IPS DF 4.7 (cell line): ENCODE data around the gene FGGY.
A peak's percentile ranks its signal among the peaks of the same experiment; 100 is the strongest.

ENCODE experiments used
- DNase-seq: peaks from one replicate; pipeline ENCODE4 v3.0.0-alpha.2; 2013; ENCODE audit warnings: low spot score; ENCODE audit errors: extremely low read depth

Gene FGGY

DNA sequence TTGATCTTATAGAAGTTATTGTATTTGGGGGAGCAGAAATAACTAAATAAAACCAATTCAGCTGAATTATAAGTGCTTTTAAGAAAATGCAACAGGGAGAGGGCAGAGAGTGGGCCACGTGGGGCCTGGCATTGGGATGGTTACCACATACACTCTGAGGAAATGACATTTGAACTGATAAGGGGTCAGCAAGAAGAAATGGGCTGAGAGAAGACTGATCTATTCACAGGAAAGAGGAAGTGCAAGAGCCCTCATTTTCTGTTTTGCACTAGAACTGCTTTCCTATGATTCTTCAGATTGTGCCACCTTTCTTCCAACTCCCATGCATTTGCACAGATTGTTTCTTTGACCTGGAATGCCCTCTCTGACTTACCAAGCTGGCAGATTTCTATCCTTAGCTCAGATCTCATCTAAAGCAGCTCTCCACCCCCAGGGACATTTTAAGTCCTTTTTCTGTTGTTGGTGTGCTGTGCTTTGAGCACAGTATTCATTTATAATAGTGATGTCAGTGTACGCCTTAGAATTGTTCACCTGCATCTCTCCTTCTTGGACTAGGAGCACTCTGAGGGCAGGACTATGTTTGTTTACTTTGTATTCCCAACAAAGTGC is 115.9 kb downstream of the FGGY start:
- DNase-seq, result no peak

DNA sequence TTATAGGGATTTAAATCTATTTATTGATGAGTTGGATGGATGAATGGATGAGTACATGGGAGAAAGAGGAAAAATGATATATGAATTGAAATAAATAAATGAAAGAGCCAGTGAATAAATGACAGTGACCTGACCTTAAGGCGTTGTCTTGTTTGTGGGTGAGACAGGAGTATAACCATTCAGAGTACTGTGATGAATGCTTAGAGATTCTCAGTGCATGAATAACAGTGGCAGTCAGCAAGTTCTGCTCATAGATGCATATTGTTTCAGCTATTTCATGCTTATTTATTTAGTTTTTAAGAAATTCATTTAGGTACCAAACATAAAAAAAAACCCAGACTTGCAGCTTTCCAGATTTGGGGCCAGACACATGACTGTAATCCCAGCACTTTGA is 116.4 kb downstream of the FGGY start:
- no peak for DNase-seq

DNA sequence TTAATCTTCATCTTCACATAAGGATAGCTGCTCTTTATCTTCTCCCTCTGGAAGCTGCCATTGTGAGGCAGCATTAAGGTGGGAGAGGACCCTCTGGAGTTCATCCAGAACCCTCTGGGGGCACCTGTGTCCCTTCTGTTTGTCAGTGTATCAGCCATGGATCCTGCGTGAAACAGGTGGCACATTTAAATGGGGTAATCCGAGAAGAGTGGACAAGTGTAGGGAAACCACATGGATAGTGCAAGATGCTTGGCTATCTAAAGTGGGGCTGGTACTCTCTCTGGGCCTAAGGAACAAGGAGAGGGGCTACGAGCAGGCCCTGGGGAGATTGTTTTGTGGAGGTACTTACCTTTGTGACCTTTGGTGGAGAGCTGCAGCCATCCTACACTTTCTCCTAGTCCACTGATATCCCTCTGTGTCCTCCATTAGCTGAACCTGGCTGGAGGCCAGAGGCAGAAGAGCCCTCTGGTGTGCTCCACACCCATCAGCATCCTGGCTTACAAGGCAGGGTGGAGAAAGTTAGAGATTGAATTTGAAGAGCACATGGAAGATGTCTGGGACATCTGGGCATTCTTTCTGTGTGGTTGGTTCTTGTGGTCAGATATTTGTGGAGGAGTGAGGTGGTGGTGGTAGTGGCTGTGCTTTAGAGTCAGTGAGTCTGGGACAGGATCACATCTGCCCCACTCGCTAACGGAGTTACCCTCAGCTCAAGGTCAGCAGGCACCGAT is 117.7 kb downstream of the FGGY start:
- DNase-seq, result no peak

DNA sequence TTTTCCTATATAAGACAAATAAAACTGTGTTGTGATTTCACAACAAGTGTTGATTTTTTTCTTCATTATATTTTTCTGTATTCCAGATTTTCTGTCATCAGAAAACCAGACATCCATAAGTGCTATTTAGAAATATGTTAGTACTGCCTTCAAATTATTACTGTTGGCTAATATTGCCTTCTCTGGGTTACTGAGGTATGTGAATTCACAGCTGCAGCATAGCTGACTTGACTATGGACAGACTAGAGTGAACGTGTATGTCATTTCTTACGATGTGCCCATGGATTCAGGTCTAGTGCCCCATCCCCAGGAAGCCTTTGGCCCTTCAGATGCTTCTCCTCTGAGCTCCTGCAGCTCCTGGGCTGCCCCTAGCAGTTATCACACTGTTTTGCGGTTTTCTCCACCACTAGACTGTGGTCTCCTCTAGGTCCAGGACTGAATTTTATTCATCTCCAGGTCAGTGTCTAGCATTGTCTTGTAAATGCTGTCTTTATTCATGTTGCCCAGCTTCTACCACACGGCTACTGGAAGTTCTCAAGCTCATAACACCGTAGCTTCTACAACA is 118.5 kb downstream of the FGGY start:
- no peak for DNase-seq

DNA sequence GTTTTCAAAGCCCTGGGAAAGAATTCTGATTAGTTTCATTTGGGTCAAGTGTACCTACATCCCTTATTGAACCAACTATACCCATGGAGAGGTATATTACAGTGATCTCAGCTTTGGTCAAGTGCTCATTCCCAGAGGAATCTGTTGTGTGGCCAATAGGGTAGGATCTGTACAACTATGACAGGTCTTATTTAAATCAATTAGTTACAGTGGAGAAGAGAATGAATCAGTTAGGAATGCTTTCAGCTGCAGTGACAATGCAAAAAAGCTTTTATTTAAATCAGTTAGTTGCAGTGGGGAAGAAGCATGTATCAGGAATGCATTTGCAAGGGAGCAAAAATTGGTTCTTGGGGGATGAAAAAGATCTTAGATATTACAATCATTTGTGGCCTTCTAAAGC is 119.0 kb downstream of the FGGY start:
- no peak for DNase-seq

DNA sequence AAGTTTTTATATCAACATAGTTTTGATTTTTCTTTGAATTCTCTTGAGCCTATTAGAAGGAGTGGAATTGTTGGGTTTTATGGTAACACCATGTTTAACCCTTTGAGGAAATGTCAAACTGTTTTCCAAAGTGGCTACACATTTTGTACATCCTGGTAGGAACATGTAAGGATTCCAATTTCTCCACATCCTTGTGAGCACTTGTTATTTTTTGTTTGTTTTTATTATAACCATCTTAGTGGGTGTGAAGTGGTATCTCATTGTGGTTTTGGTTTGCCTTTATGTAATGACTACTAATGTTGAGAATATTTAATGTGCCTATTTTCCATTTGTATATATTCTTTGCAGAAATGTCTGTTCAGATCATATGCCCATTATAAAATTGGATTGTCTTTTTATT is 120.5 kb downstream of the FGGY start:
- no peak for DNase-seq

DNA sequence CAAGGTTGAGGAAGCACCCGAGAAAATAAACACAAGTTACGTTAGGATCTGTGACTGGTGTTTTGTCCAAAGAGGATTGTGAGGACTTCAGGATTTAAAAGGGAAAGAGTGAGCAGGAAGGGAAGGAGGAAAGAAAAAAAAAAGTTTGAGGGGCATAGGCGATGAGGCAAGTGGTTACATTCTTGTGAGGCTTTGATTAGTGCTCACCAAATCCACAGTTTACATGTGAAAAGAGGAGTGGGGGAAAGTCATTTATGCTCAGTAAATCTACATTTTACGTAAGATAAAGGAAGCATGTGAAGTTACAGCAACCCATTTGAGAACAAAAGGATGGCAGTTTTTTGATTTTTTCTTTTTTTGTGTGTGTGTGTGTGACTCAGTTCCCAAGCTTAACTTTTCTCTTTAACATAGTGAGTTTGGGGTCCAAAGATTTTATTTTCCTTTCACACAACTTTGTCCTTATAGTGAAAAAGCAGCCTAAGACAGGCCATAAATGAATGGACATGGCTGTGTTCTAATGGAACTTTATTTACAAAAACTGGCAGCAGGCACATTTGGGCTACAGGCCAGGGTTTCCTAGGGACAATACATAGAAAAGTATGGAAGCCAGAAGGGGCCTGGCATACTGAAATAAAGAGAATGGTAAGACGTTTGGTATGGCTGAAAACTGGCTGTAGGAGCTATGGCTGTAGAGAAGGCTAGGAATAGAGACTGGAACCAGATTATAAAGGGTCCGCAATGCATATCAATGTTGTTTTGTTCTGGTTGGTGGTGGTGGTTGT is 121.7 kb downstream of the FGGY start:
- peak; percentile 16 for DNase-seq

DNA sequence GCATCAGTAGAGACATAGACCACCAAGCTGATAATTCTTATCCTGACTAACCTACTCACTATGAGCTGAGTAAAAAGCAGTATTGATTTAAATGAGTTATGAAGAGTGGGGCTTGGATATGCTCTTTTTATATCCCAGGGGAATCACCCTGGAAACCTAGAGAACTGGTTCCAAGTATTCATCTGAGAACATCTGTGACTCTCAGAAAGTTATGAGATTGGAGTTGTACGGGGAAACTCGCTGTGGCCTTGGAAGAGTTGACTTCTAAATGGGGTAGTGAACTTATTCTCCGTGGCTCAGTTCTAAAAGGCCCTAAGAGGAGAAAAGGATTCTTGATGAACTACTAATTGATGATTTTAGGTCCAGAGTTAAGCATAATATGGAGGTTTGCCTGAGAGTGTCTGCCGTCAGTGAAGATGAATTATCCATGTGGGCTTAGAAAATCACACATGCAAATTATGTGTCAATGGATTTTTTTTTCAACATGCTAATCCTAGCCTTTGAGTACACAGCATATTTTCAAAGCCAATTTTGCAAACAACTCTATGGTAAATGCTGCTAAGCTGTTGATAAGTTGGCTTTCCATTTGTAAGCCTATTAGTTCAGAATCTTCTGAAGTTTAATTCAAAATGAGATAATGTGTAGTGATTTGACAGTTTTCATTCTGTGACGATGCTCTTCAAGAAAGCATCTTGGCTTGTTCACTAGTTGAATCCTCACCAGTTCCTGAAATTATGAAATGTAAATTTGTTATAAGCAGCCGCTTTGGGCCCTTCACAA is 122.7 kb downstream of the FGGY start:
- no peak for DNase-seq

DNA sequence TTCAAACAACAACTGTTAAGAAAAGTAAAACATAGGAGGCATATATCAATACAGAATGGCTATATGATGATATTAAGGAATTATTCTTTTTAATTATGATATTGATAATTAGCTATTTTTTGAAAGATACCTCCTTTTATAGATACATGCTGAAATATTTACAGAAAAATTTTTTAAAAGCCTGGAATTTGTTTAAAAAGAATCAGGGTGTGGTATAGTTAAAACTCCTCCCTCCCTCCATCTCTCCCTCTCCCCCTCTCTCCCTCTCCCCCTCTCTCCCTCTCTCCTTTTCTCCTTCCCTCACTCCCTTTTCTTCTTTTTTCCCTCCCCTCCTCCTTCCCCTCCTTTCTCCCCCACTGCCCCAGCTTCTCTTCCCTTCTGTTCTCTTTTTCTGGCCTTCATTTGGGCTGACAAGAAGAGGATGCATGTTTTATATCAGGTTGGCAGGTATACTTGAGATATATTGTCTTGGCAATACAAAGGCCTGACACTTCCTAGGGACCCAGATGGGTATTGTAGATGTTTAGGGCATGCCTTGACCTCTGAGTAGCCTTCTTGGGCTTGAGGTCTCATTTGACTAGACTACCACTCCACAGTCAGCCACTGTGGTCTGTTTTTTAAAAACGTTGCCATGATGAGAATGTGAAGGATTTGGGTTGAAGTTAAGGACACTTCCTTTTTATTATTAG is 124.5 kb downstream of the FGGY start:
- no peak for DNase-seq

DNA sequence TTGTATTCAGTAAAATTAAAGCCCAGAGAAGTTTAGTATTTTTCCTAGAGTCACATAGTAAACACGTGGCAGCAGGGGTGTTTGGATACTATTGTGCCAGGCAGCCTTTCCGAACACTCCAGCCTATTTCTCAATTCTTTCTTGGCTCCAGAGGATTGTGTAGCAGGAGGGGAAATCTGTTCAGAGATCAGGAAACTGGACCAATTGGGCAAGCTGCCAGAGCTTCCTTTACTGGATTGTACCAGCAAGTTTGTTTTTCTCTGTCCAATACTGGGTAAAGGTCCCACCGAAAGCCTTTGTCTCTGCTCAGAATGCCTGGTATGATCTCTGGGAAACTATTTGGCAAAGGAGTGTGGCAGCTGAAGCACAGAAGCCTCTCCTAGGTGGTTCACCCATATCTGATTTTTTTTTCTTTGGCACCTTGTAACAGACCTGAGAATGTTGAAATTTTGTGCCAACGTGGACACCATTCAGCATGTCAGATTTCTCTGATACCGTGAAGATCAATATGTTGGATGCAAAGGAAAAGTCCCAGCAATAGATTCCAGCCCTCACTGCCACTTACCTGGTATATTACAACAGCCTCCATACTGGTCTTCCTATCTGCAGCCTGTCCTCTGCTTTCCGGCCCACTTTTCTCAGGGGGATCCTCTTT is 126.2 kb downstream of the FGGY start:
- DNase-seq, result no peak

DNA sequence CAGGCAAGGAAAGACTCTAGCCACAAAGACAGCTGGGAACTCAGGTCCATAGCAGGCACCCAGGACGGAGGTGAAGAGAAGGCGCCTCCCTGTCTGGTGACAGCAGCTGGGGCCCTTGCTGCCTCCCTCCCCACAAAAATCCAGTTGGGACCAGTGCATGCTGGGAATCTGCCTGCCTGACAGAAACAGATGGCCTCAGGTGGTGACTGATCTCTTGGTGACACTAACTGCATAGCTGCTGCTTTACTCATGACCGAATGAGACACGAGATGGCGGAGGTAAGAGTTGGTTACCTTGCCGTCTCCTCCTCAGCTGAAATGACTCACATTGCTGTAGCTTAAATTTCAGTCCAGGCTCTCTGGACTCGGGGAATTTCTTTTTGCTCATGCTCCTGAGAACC is 130.3 kb downstream of the FGGY start:
- DNase-seq, result no peak

DNA sequence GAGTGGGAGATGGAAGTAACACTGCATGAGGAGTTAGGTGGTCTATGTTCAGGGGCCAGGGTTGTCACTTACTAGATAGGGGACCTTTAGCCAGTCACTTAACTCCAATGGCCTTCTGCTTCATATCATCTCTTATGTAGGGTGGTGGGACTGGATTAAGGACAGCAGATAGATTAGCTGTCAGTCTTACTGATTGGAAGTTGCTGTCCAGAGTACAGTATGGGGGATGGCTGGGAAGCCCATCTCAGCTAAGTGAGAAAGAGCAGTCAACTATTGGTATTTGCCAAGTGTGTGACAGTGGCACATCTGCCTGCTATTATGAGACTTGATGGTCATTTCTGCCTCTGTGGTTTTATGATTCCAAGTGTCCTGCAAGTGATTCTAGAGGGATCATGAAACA is 130.9 kb downstream of the FGGY start:
- no peak for DNase-seq

DNA sequence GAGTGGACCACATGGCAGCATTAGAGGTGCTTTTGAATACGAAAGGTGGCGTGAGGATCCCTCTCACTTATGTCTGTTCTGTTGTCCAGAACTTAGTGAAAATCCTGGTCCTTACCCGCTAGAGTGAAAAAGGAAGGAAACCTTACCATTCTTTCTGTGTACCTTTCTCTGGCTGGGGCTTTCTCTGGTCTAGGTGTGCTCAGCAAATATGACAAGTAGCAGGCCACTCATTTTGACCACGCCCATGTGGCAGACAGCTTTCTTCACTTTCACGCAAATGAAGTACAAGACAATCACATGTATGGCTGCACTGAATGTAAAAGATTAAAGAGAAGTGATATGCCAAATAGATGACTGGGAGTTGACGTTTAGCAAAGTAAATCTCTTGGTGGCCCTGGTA is 131.9 kb downstream of the FGGY start:
- DNase-seq, result no peak

DNA sequence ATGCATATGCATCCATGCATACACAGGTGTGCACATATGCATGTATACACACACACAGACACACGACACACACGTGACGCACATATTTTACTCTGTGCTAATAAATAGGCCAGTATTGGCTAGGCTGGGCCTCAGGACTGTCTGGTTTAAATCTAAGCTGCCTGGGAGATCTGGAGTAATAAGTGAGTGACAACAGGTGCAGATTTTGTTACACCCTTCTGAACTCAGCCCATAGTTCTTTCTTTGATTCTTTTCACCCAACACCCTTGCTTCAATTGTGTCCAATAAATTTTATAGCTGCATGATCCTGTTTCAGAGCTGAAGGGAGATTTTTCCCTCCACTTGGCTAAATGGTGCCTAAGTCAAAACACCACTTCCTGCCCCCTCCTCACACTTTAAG is 132.8 kb downstream of the FGGY start:
- no peak for DNase-seq

DNA sequence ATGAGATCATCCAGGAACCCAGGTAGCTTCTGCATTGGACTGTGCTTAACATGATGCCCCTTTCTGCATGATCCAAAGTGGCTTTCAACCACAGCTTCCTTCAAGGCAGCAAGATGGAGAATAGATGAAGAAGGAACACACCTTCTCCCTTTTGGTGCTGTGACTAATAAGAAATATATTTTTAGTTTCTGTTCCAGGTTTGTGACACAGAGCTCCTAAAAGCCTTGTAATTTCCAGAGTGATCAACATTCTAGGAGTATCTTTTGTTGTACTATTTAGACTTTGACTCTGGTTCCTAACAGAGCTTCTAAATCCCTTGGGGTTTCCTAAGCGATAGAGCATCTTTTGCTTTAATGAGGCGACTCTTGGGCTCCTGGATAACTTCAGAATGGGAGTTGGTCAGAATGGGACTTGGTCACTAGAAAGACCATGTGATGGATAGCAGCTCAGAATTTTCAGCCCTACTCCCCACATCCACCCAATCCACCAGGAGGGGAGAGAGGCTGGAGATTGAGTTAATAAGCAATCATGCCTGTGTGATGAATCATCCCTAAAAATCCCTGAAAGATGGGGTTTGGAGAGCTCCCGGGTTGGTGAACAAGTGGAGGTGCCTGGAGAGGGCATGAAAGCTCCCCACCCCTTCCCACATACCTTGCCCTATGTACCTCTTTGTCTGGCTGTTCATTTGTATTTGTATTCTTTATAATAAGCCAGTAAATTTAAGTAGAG is 134.8 kb downstream of the FGGY start:
- no peak for DNase-seq

DNA sequence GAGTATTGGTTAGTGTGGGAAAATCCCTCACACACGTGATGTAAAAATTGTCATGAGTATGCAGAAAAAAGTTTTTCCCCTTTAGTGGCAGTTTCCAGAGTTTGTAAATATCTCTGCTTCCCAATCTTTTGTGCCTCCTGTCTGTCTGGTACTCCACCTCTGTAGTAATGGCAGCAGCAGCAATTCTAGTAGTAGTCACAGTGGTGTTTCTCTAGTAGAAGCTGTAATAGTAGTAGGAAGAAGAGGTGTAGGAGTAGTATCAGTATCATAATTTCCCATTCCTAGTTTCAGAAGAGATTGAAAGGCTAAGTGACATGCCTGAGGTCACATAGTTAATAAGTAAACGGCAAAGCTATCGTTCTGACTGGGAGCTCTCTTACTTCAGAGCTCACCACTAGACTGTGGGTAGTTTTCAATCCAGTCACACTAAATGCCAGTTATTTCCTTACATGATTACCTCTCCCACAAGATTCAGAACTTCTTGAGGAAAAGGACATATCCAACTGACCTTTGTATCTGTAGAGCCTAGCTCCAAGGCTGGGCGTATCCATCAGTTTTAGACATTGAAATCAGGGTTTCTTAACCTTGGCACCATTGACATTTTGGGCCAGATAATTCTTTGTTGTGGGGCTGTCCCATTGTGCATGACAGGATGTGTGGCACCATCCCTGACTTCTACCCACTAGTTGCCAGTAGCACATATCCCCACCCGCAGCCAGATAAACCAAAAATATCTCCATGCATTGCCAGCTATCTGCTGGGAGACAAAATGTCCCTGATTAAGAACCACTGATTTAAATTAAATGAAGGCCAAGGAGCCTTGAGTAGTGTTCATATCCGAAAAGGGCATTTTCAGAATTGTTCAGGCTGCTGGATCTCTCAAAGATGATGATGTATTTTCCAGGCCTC is 135.9 kb downstream of the FGGY start:
- no peak for DNase-seq

DNA sequence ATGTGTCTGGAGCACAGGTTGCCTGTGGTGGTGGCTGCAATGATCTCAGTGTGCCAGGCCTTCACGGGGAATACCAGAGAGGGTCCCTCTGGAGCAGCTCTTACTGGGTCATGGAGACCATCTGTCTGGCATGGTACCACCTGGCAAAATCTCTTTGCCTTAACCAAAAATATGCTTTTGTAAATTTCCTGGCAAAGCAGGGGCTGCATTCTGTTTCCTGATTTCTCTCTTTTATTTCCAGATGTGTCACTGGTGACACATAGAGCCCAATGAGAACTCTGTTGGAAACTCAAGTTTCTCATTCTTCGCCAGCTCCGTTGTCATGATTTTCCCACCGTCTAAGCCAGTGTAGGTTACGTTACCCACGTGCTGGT is 136.5 kb downstream of the FGGY start:
- DNase-seq, result no peak

DNA sequence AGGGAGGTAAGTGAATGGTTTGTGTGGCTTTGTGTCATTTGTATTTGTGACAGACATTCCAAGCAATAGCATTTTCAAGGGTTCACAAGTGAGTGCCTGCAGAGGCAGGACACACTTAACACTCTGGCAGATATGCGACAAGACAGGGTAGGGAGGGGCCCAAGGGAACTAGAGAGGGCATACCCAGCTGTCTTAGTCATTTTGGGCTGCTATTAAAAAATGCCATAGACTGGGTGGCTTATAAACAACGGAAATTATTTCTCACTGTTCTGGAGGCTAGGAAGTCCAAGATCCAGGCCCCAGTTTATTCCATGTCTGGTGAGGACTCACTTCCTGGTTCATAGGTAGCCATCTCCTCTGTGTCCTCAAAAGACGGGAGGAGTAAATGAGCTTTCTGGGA is 137.4 kb downstream of the FGGY start:
- no peak for DNase-seq

DNA sequence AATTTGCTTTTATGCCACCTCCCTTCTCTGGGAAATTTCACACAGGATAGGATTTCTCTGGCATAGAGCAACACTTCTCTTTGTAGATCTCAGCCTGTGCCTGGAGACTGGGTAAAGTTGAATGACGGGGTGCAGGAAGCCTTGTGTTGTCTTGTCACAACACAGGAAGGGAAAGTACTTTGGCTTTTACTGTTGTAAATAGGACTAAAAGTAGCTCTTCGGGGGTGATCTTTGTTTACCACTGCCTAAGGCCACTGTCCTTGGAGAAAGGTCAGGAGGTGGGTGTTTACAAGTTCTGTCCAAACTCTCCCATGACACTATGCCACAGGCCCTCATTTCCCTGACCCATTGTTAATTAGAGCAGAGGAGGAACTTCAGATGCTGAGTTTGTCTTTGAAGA is 139.7 kb downstream of the FGGY start:
- no peak for DNase-seq
